PFSK-1 (cell line): ENCODE measurements around the gene SLC35E1.

ENCODE experiments used
- FOXP2 ChIP-seq: optimal IDR thresholded peaks from 2 replicates; pipeline ENCODE3; 2011; ENCODE audit warnings: borderline replicate concordance, control low read depth, inconsistent platforms; ENCODE audit not compliant: insufficient read depth; ENCODE audit errors: extremely low read length, extremely low read depth
- POLR2AphosphoS5 ChIP-seq: IDR thresholded peaks from 2 replicates; pipeline ENCODE4 v1.6.1; 2012; ENCODE audit warnings: low read depth, mild to moderate bottlenecking, control low read depth, low read length, moderate library complexity
- SIN3A ChIP-seq: IDR thresholded peaks from 2 replicates; pipeline ENCODE4 v1.6.1; 2012; ENCODE audit warnings: mild to moderate bottlenecking, low read length, moderate library complexity, borderline replicate concordance; ENCODE audit not compliant: insufficient read depth
- TAF1 ChIP-seq: IDR thresholded peaks from 2 replicates; pipeline ENCODE4 v1.6.1; 2012; ENCODE audit warnings: low read length, control low read depth, borderline replicate concordance; ENCODE audit not compliant: insufficient read depth
- TF ChIP-seq, protein P1 (sequence below), 2 experiments: IDR thresholded peaks; 2 replicates each; pipeline versions ENCODE4 v1.6.1 to v1.8.0; 2011 to 2012; ENCODE audit warnings: low read depth in 2 of 2, low read length in 2 of 2, control low read depth in 1 of 2, inconsistent platforms in 1 of 2, mild to moderate bottlenecking in 1 of 2, moderate library complexity in 1 of 2; ENCODE audit not compliant: insufficient read depth in 1 of 2

Gene SLC35E1

DNA sequence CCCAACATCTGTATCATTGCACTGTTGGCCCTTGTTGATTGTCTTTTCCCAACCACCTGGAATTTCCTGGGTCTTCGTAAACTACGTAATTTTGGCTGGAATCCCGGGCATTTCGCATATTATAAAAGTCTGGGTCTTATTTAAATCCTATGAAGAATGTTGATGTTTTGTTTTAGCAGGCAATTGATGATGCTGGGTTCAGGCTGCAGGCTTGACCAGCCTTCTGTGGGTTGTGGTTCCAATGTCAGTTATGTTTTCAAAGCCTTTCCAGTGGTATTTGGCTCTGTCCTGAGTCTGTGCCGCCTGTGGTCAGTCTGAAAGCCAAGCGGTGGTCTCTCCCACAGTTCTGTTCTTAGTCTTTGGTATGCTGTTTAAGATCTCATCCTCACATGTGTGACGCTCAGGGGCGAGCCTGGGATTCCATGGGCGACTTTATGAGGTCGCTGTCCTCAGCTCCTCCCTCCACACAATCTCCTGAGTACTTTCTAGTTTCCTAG lies 12.4 kb downstream of the SLC35E1 start:
- TF ChIP-seq TAF1 (no peak), POLR2AphosphoS5 (no peak), FOXP2 (no peak)
- TF ChIP-seq, protein P1, sequence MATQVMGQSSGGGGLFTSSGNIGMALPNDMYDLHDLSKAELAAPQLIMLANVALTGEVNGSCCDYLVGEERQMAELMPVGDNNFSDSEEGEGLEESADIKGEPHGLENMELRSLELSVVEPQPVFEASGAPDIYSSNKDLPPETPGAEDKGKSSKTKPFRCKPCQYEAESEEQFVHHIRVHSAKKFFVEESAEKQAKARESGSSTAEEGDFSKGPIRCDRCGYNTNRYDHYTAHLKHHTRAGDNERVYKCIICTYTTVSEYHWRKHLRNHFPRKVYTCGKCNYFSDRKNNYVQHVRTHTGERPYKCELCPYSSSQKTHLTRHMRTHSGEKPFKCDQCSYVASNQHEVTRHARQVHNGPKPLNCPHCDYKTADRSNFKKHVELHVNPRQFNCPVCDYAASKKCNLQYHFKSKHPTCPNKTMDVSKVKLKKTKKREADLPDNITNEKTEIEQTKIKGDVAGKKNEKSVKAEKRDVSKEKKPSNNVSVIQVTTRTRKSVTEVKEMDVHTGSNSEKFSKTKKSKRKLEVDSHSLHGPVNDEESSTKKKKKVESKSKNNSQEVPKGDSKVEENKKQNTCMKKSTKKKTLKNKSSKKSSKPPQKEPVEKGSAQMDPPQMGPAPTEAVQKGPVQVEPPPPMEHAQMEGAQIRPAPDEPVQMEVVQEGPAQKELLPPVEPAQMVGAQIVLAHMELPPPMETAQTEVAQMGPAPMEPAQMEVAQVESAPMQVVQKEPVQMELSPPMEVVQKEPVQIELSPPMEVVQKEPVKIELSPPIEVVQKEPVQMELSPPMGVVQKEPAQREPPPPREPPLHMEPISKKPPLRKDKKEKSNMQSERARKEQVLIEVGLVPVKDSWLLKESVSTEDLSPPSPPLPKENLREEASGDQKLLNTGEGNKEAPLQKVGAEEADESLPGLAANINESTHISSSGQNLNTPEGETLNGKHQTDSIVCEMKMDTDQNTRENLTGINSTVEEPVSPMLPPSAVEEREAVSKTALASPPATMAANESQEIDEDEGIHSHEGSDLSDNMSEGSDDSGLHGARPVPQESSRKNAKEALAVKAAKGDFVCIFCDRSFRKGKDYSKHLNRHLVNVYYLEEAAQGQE (IDR thresholded peaks at IDR 0.05; ENCODE audit: insufficient read depth in 1 of 2, low read depth in 2 of 2, low read length in 2 of 2): no peak

DNA sequence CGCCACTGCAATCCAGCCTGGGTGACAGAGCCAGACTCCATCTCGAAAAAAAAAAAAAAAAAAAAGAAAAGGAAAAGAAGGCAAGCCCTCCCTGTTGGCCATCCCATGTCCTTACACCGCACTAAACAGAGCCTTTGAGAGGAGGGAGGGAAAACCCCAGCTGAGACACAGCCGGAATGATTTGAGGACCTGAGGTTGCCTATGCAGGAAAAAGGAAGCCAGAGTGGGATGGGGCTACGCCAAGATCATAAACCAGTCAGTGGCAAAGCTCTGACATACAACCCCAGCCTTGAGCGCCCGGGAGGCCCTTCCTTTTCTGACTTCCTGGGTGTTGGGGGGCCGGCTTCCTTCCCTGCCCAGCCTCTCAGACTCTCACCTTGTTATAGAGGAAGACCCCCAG lies 17.4 kb downstream of the SLC35E1 start:
- TF ChIP-seq FOXP2 (no peak), TAF1 (no peak), POLR2AphosphoS5 (no peak), SIN3A (no peak)
- TF ChIP-seq, protein P1 (IDR thresholded peaks at IDR 0.05; ENCODE audit: insufficient read depth in 1 of 2, low read depth in 2 of 2, low read length in 2 of 2): no peak

DNA sequence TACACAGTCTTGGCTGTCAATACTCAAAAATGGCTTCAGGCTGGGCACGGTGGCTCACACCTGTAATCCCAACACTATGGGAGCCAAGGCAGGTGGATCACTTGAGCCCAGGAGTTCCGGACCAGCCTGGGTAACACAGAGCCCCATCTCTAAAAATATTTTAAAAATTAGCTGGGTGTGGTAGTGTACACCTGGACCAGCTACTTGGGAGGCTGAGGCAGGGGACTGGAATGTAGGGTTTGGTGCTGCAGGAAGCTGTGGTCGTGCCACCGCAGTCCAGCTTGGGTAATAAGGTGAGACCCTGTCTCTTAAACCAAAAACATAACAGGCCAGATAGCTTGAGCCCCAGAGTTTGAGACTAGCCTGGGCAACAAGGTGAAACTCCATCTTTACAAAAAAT lies 23.3 kb downstream of the SLC35E1 start:
- TF ChIP-seq FOXP2 (no peak), POLR2AphosphoS5 (no peak), TAF1 (no peak), SIN3A (no peak)
- TF ChIP-seq, protein P1 (IDR thresholded peaks at IDR 0.05; ENCODE audit: insufficient read depth in 1 of 2, low read depth in 2 of 2, low read length in 2 of 2): no peak

DNA sequence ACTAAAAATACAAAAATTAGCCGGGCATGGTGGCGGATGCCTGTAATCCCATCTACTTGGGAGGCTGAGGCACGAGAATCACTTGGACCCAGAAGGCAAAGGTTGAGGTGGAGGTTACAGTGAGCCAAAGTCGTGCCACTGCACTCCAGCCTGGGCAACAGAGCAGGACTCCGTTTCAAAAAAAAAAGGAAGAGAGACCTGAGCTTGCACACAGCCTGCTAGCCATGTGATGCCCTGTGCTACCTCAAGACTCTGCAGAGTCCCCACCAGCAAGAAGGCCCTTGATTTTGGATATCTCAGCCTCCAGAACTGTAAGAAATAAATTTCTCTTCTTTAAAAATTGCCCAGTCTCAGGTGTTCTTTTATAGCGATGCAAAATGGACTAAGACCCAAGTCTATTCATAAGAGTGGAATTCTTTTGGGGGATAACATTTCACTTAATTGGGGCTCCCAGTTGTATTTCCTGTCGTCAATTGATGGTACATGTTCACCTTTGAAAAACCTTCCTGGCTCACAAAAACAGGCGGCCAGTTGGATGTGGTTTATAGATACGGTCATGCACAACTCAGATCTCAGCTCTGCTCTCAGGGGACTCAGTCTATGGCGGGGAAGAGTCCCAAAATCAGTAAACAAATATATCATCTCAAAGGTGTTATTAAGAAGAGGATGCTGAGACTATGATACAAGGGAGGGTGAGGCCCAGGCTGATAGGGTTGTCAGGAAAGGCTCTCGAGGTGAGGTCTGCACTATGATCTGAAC lies 27.6 kb downstream of the SLC35E1 start:
- TF ChIP-seq FOXP2 (no peak), SIN3A (no peak), TAF1 (no peak), POLR2AphosphoS5 (no peak)
- TF ChIP-seq, protein P1 (IDR thresholded peaks at IDR 0.05; ENCODE audit: insufficient read depth in 1 of 2, low read depth in 2 of 2, low read length in 2 of 2): no peak
